Activated CD4-positive, alpha-beta memory T cell treated with anti-CD3 and anti-CD28 coated beads for 36 hours (primary cell): ENCODE data around the gene SLC17A8. TPM values are rescaled to one million over a fixed set of nuclear protein-coding genes. Genes with fewer than 3 reads are reported as not detected.

Experiments used
- CTCF ChIA-PET: fragments of 350-600 bp; sonication (Branson Sonifier 250); formaldehyde crosslinking; loops from one replicate; lab custom pipeline; 2021; ENCODE audit warnings: antibody characterized with exemption, inconsistent platforms; lab: Charles Lee
- POLR2A ChIA-PET: fragments of 350-600 bp; sonication (Branson Sonifier 250); formaldehyde crosslinking; loops from one replicate; lab custom pipeline; 2021; ENCODE audit warnings: antibody characterized with exemption; lab: Charles Lee
- DNase-seq: peaks from one replicate; pipeline ENCODE4 v3.0.0-alpha.2; 2020
- H3K27ac Mint-ChIP-seq: one replicate; pipeline ENCODE4 v1.8.0; 2021; ENCODE audit warnings: mixed read lengths
- H3K27me3 Mint-ChIP-seq: one replicate; pipeline ENCODE4 v1.8.0; 2021; ENCODE audit warnings: mixed read lengths
- H3K36me3 Mint-ChIP-seq: one replicate; pipeline ENCODE4 v1.8.0; 2021; ENCODE audit warnings: mixed read lengths
- H3K4me1 Mint-ChIP-seq: one replicate; pipeline ENCODE4 v1.8.0; 2021; ENCODE audit warnings: low read depth, mixed read lengths
- H3K4me3 Mint-ChIP-seq: one replicate; pipeline ENCODE4 v1.8.0; 2021; ENCODE audit warnings: mild to moderate bottlenecking, mixed read lengths
- H3K9me3 Mint-ChIP-seq: one replicate; pipeline ENCODE4 v1.8.0; 2021; ENCODE audit warnings: mixed read lengths
- intact Hi-C: fragments of 100-400 bp; cut with micrococcal nuclease; formaldehyde crosslinking; loops from one replicate; pipeline ENCODE4 v1.15.1; 2023
- total RNA-seq, 2 experiments: library from RNA; stranded (reverse); gene quantifications; one replicate each; pipeline ENCODE4 v1.2.3, GENCODE V29; 2021

Gene SLC17A8
- total RNA-seq, 2 experiments from 2014 or later: not detected

- Mint-ChIP-seq H3K9me3 (no peaks in the 10 kb centered on the region), H3K36me3 (no peaks in the 10 kb centered on the region), H3K27ac (no peak overlapping the region), H3K4me1 (no peaks in the 10 kb centered on the region), H3K4me3 (no peak overlapping the region), H3K27me3 (no peaks in the 10 kb centered on the region)
- CTCF ChIA-PET: interaction anchor here (1.4 kb wide), 1 partner anchor 57 kb away, joined by 3 read pairs; no protein-coding TSS in a partner anchor
- POLR2A ChIA-PET: no interaction called here
- no peak for DNase-seq
- intact Hi-C loops: no loop called here
These were observed 104.6 kb downstream of the SLC17A8 start for GRCh38 chr12:100461330-100461973.

DNA sequence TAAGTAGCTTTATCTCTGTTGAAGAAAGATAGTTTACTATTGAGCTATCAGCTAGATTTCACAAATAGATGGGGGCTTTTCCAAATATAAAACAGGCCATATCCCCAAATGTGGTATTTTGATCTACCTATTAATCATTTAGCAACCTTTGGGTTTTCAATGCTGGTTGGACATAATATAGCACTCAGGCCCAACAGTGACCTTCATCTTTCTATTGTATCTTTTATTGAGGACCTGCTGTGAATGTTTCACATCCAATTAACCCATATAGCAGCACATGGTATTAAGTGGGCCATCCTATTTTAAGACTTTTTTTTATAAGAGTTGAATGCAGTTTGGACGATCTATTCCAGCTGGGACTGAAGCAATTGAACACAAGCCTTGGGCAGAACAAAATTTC is 106.8 kb downstream of the SLC17A8 start:
- Mint-ChIP-seq H3K4me3 (no peak overlapping the region), H3K27ac (no peak overlapping the region), H3K4me1 (no peaks in the 10 kb centered on the region), H3K9me3 (no peaks in the 10 kb centered on the region), H3K27me3 (no peaks in the 10 kb centered on the region), H3K36me3 (no peaks in the 10 kb centered on the region)
- DNase-seq: no peak
- CTCF ChIA-PET: no interaction called here
- POLR2A ChIA-PET: no interaction called here
- intact Hi-C loops: no loop called here

DNA sequence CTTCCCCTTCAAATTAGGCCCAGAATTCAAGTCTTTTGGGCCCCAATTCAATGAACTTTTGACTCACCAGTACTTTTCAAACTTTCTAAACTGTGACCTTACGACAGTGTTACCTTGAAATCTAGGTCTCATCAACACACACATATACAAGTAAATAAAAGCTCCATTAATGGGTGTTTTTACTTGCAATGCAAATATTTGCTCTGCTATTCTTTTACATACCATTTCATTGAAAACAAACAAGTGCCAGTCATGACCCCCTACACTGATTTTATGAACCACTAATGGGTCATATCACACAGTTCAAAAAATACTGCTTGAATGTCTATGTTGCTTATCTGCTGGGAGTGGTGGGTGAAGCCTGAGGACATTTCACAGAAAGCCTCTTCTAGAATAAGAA is 107.7 kb downstream of the SLC17A8 start:
- no peaks in the 10 kb centered on the region for H3K36me3 Mint-ChIP-seq
- no peak for DNase-seq
- intact Hi-C loops: no loop called here
- no peaks in the 10 kb centered on the region for H3K4me1 Mint-ChIP-seq
- CTCF ChIA-PET: no interaction called here
- POLR2A ChIA-PET: no interaction called here
- H3K27me3 Mint-ChIP-seq: no peaks in the 10 kb centered on the region
- H3K9me3 Mint-ChIP-seq: no peaks in the 10 kb centered on the region
- no peak overlapping the region for H3K27ac Mint-ChIP-seq
- H3K4me3 Mint-ChIP-seq: no peak overlapping the region

GRCh38 chr12:100468126-100468525 is 111.3 kb downstream of the SLC17A8 start:
- no peak overlapping the region for H3K4me3 Mint-ChIP-seq
- H3K27me3 Mint-ChIP-seq: peaks cover 2% of the 10 kb centered on the region
- ChIA-PET CTCF (no interaction called here), POLR2A (interaction anchor here (0.5 kb wide), 1 partner anchor 85 kb away, joined by 3 read pairs; no protein-coding TSS in a partner anchor)
- H3K4me1 Mint-ChIP-seq: no peaks in the 10 kb centered on the region
- intact Hi-C loops: no loop called here
- no peaks in the 10 kb centered on the region for H3K9me3 Mint-ChIP-seq
- no peak overlapping the region for H3K27ac Mint-ChIP-seq
- DNase-seq: no peak
- H3K36me3 Mint-ChIP-seq: no peaks in the 10 kb centered on the region

Other genes starting within 250 kb of the SLC17A8 start
- gene BLTP3B, start 214.2 kb upstream of the SLC17A8 start, total RNA-seq: 10 to 100 TPM; 53.1 to 53.9 TPM
- gene ACTR6, start 156.3 kb upstream of the SLC17A8 start, total RNA-seq: 10 to 100 TPM; 58.3 to 60.3 TPM
- gene DEPDC4, start 90.0 kb upstream of the SLC17A8 start, total RNA-seq: 1 to 10 TPM; 2.4 to 3.5 TPM
- gene SCYL2, start 89.9 kb upstream of the SLC17A8 start, total RNA-seq: 10 to 100 TPM; 24.5 to 26.7 TPM
- gene NR1H4, start 116.8 kb downstream of the SLC17A8 start, total RNA-seq: not detected
- 1 to 10 TPM; 3.4 to 3.6 TPM for gene GAS2L3, start 216.6 kb downstream of the SLC17A8 start, total RNA-seq